ENCODE measurements around the gene TBC1D19. TPM values are rescaled to one million over a fixed set of nuclear protein-coding genes. Genes with fewer than 3 reads are reported as not detected.
A peak's percentile ranks its signal among the peaks of the same experiment; 100 is the strongest.

TBC1D19 gene
- polyA plus RNA-seq, 1 donor from 2014 or later: 2.7 TPM

DNA sequence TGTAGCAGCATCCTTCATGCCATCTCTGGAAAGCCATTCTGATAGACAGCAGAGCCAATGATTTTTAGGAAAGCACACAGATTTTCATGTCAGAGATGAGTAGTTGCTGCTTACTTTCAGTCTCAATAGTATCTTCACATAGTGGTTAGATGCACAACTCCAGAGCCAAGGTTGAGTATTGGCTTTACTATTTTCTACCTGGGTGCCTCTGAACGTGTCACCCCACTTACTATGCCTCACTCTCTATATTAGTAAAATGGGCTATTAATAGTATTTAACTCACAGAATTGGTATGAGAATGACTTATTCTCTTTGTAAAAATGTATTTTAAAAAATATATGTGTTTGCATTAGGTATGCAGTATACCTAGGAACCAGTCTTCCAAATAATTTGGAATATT is 168.0 kb downstream of the TBC1D19 start:
- H3K9me3 Mint-ChIP-seq: no peaks in the 10 kb centered on the region
- H3K4me3 Mint-ChIP-seq: no peak overlapping the region
- H3K27me3 Mint-ChIP-seq: no peaks in the 10 kb centered on the region
- peaks cover 15% of the 10 kb centered on the region for H3K36me3 Mint-ChIP-seq
- no peak overlapping the region for H3K27ac Mint-ChIP-seq
- peaks cover 7 to 8% (median 8%) of the 10 kb centered on the region in 3 donors for H3K4me1 Mint-ChIP-seq

DNA sequence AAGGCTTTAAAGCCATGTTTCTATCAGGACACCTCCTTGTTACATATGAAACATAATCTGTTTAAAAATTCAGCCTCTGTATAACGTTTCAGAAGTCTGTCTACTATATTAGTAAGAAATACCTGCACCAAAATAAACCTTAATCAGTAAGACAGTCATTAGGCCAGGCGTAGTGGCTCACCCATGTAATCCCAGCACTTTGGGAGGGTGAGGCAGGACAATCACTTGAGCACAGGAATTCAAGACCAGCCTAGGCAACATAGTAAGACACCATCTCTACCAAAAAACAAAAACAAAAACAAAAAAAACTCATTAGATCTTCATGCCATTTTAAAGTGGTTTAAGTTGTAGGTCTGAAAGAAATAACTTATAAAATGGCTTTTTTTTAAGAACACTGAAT is 169.3 kb downstream of the TBC1D19 start:
- Mint-ChIP-seq H3K4me3 (no peak overlapping the region), H3K27ac (no peak overlapping the region), H3K36me3 (peaks cover 16% of the 10 kb centered on the region), H3K9me3 (no peaks in the 10 kb centered on the region), H3K4me1 (peaks cover 6 to 8% (median 7%) of the 10 kb centered on the region in 3 donors), H3K27me3 (no peaks in the 10 kb centered on the region)

DNA sequence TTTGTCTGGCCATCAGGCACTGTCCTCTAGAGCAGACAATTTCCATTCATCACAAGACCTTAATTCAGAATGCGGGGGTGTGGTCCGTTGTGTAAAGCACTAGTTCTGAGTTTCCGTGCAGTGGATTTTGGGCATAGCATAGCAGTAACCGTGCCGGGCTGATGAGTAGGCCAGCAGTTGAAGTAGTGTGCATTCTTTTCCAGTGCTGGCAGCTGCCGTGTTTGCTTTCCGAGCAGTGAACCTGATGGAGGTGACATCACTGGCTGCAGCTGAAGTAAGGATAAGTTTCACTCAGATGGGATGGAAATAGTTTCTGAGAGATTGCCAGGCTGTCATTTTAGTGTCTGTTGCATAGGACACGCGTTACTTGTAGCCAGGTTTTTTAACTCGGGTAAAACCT is 169.7 kb downstream of the TBC1D19 start:
- Mint-ChIP-seq H3K27ac (no peak overlapping the region), H3K9me3 (no peaks in the 10 kb centered on the region), H3K4me3 (no peak overlapping the region), H3K36me3 (peaks cover 16% of the 10 kb centered on the region), H3K4me1 (peaks cover 3 to 5% (median 4%) of the 10 kb centered on the region in 3 donors), H3K27me3 (no peaks in the 10 kb centered on the region)

DNA sequence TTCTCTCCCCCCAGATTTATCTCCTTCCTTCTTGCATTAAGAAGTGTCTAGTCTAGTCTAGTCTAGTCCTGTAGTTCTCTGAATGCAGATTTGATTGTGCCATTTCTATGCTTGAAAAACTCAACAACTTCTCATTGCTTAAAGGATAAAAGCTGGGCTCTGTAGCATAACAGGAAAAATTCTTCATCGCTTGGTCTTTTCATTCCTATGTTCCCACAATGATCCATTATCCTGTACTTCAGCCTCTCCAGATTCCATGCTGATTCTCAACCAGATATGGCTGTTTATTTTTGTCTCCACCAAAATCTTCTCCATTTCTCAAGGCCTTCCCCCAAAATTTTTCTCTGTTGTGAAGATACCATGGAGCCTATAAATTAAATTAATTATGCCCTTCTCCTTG is 173.9 kb downstream of the TBC1D19 start:
- Mint-ChIP-seq H3K27ac (no peak overlapping the region), H3K36me3 (peaks cover 15% of the 10 kb centered on the region), H3K27me3 (no peaks in the 10 kb centered on the region), H3K4me3 (no peak overlapping the region), H3K4me1 (no peaks in the 10 kb centered on the region), H3K9me3 (no peaks in the 10 kb centered on the region)

DNA sequence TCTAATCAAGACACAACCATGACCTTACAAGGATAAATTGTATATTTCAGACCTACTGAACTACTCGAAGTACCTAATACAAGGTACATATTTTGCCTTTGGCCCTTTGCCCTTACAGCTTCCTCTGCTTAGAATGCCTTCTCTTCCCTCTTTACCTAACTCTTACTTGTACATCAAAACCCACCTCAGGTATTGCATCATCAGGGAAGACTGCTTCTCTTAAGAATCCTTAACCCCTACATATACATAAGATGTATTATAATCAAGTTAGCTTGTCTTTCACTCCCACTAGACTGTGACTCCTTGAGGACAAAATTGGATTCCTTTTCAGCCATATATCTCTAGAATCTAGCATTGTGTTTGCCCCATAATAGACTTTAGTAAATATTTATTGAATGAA is 175.0 kb downstream of the TBC1D19 start:
- H3K27ac Mint-ChIP-seq: no peak overlapping the region

DNA sequence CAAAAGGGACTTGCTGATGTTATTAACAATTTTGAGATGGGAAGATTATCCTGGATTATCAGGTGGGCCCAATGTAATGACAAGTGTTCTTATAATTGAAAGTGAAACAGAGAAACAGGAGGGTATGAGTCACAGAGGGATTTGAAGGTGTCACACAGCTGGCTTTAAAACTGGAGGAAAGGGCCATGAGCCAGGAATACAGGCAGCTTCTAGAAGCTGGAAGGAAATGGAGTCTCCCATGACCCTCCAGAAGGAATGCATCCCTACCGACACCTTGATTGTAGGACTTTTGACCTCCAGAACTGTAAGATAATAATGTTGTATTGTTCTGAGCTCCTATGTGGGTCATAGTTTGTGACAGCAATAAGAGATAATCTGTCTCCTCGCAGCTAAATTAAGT is 178.8 kb downstream of the TBC1D19 start:
- H3K4me3 Mint-ChIP-seq: no peak overlapping the region

More for the DNA sequence above, 175.0 kb downstream of the TBC1D19 start:
- Mint-ChIP-seq H3K4me1 (no peaks in the 10 kb centered on the region), H3K36me3 (peaks cover 9% of the 10 kb centered on the region), H3K27me3 (no peaks in the 10 kb centered on the region), H3K4me3 (no peak overlapping the region), H3K9me3 (no peaks in the 10 kb centered on the region)

DNA sequence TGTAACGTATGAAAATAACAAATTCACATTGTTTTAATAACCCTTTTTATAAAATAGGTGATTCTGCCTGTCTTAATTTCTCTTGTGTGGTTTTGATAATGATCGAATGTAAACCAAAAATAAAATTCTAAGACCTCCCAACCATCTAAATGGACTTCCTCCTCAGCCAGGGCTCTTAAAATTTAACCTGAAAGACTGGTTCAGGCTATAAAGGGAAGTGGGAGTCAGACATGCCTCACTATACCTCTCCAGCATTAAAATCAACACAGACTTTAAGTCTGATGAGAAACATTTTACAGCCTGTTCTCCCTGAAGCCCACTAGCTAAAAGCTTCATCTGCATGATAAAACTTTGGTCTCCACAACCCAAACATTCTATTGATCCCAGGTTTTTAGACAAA is 179.2 kb downstream of the TBC1D19 start:
- peaks cover 4% of the 10 kb centered on the region for H3K36me3 Mint-ChIP-seq
- peaks cover 0 to 2% (median 0%) of the 10 kb centered on the region in 3 donors for H3K9me3 Mint-ChIP-seq
- no peaks in the 10 kb centered on the region for H3K27me3 Mint-ChIP-seq
- no peak overlapping the region for H3K4me3 Mint-ChIP-seq
- H3K4me1 Mint-ChIP-seq: no peaks in the 10 kb centered on the region
- no peak overlapping the region for H3K27ac Mint-ChIP-seq

More for the DNA sequence above, 178.8 kb downstream of the TBC1D19 start:
- Mint-ChIP-seq H3K4me1 (no peaks in the 10 kb centered on the region), H3K27ac (no peak overlapping the region), H3K36me3 (peaks cover 4% of the 10 kb centered on the region), H3K9me3 (peaks cover 0 to 2% (median 0%) of the 10 kb centered on the region in 3 donors), H3K27me3 (no peaks in the 10 kb centered on the region)

DNA sequence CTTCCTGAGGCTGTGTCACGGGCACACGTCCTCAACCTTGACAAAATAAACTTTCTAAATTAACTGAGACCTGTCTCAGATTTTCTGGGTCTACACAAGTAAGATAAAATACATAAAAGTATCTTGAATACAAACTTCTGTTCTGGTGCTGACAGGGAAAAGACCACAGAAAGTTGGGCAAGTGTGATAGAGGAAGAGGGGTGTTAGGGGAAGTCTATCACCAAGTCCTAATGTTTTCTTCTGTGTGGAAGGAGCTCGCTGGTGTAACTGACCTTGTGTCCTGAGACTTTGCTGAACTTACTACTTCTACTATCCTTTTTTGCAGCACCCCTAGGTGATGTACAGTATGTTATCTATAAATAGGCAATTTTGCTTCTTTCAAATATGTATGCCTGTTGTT is 179.8 kb downstream of the TBC1D19 start:
- no peak overlapping the region for H3K27ac Mint-ChIP-seq
- peaks cover 0 to 2% (median 0%) of the 10 kb centered on the region in 3 donors for H3K9me3 Mint-ChIP-seq
- no peaks in the 10 kb centered on the region for H3K4me1 Mint-ChIP-seq
- no peak overlapping the region for H3K4me3 Mint-ChIP-seq
- peaks cover 4% of the 10 kb centered on the region for H3K36me3 Mint-ChIP-seq
- H3K27me3 Mint-ChIP-seq: no peaks in the 10 kb centered on the region

DNA sequence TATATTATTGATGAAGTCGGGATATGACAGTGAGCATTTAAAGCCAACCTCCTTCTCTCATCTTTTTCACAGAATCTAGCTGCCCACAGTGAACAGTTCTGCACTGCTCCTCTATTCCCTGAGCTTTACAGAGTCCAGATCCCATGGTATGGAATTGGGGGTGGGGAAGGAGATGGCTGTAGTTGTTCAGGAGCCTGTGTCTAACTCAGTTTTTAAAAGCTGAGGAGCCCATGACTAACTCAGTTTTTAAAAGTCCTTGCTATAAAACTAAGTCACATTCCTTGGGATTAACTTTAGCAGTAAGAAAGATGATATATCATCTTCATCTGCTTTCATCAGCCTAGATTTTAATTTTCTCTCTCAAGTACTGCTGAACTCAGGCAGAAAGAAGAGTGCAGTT is 180.3 kb downstream of the TBC1D19 start:
- Mint-ChIP-seq H3K36me3 (peaks cover 4% of the 10 kb centered on the region), H3K4me3 (no peak overlapping the region), H3K4me1 (no peaks in the 10 kb centered on the region), H3K9me3 (peaks cover 0 to 2% (median 0%) of the 10 kb centered on the region in 3 donors), H3K27me3 (no peaks in the 10 kb centered on the region), H3K27ac (no peak overlapping the region)

DNA sequence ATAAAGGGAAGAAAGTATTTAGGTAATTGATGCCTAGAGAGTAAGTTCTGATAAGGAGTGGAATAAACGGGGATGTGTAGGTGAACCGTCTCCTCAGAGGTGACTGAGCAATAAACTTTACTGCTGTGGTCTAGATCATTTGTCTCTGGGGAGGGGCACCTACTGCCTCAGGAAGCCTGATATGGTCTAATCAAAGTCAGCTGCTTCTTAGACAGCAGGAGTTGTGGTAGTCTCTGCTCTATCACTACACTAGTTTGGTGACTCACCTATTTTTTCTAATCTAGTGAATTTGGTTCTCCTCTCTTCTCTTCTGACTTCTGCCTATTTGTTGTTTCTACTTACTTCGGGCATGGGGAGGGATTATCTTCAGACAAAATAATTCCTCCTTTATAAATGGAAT is 181.6 kb downstream of the TBC1D19 start:
- H3K4me3 Mint-ChIP-seq: no peak overlapping the region
- no peak overlapping the region for H3K27ac Mint-ChIP-seq
- H3K36me3 Mint-ChIP-seq: peaks cover 7% of the 10 kb centered on the region
- no peaks in the 10 kb centered on the region for H3K4me1 Mint-ChIP-seq
- H3K27me3 Mint-ChIP-seq: no peaks in the 10 kb centered on the region
- peaks cover 0 to 2% (median 0%) of the 10 kb centered on the region in 3 donors for H3K9me3 Mint-ChIP-seq

DNA sequence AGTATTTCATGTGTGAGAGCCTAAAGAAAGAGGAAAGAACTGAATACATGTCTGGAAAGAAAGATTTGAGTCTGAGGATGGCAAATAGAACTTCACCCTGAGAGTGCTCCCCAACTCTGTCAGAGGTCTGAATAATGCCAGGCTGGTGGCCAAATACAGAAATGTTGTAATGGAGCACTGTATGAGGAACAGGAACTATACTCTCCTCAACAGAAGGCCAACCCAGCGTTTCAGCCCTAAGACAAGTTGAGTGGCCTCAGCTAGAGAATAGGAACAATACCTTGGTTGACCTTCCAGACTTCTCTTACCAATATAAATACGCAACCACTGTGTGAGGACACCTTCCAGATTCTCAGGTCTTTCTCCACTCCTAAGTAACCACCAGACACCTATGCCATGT is 182.3 kb downstream of the TBC1D19 start:
- Mint-ChIP-seq H3K4me3 (no peak overlapping the region), H3K9me3 (peaks cover 0 to 2% (median 0%) of the 10 kb centered on the region in 3 donors), H3K27me3 (no peaks in the 10 kb centered on the region), H3K27ac (no peak overlapping the region), H3K36me3 (peaks cover 7% of the 10 kb centered on the region), H3K4me1 (no peaks in the 10 kb centered on the region)

DNA sequence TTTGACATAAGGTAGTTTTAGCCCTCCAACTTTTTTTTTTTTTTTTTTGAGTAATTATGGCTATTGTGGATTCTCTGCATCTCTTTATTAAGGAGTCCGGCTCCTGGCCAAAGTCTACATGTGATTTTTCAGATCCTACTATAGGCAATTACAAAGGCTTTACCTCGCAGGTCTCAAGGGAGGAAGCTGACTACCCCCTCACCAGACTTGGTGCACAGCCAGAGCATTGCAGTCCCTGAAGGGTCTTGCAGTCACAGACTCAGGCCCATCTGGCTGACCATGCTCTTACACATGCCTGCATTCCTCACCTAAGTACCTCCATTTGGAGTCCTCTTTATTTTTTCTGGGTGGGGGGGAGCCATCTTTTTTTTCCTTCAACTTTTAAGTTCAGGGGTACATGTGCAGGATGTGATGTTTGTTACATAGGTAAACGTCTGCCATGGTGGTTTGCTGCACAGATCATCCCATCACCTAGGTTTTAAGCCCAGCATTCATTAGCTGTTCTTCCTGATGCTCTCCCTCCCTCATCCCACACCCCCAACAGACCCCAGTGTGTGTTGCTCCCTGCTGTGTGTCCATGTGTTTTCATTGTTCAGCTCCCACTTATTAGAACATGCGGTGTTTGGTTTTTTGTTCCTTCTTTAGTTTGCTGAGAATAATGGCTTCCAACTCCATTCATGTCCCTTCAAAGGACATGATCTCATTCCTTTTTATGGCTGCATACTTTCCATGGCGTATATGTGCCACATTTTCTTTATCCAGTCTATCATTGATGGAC is 188.4 kb downstream of the TBC1D19 start:
- no peaks in the 10 kb centered on the region for H3K4me1 Mint-ChIP-seq
- peak overlapping the region in 1 of 3 donors; percentile 22 for H3K27ac Mint-ChIP-seq
- peaks cover 0 to 8% (median under 1%) of the 10 kb centered on the region in 3 donors for H3K9me3 Mint-ChIP-seq
- no peaks in the 10 kb centered on the region for H3K27me3 Mint-ChIP-seq
- H3K4me3 Mint-ChIP-seq: no peak overlapping the region
- H3K36me3 Mint-ChIP-seq: peaks cover 7% of the 10 kb centered on the region

DNA sequence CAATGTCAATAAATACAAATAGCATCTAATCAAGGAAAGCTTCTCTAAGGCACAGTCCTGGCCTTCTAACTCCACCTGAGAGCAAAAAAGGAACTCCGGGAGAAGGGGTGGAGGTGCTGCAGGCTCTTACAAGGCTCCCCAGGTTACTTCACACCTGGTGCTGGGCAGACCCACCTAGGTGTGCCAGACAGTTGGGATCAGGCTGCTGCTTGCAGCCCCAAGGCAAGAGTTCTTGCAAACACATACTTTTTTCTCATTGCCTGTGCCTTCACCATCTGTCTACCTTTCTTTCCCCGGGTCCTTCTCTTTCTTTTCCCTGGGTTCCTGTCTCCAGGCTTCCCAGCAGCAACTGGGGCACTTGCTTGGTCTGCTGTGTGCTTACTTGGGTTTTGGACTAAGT is 195.3 kb downstream of the TBC1D19 start:
- Mint-ChIP-seq H3K4me3 (no peak overlapping the region), H3K9me3 (peaks cover 0 to 3% (median 0%) of the 10 kb centered on the region in 3 donors), H3K4me1 (peaks cover 0 to 4% (median 3%) of the 10 kb centered on the region in 3 donors), H3K27me3 (no peaks in the 10 kb centered on the region), H3K36me3 (peaks cover under 1% of the 10 kb centered on the region), H3K27ac (no peak overlapping the region)

DNA sequence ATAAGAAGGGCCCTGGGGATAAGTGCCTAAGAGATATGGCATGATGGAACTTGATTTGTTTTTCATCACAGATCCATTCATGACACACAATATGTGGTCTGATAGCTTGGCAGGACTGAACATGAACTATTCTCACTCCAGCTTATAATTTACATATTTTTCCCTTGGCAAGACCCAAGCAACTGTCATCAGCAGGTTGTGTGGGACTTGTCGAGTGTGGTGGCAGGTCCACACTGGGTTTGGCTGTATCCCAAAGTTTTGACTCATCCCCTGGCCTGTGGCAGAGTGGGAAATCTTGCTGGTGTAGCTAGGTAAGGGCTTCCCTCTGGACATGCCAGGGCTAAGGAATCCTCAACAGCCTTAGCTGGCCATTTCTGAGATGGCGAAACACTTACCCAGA is 195.8 kb downstream of the TBC1D19 start:
- H3K36me3 Mint-ChIP-seq: peaks cover 4% of the 10 kb centered on the region
- H3K4me1 Mint-ChIP-seq: peaks cover 0 to 4% (median 3%) of the 10 kb centered on the region in 3 donors
- H3K9me3 Mint-ChIP-seq: no peaks in the 10 kb centered on the region
- H3K4me3 Mint-ChIP-seq: no peak overlapping the region
- no peak overlapping the region for H3K27ac Mint-ChIP-seq
- no peaks in the 10 kb centered on the region for H3K27me3 Mint-ChIP-seq

DNA sequence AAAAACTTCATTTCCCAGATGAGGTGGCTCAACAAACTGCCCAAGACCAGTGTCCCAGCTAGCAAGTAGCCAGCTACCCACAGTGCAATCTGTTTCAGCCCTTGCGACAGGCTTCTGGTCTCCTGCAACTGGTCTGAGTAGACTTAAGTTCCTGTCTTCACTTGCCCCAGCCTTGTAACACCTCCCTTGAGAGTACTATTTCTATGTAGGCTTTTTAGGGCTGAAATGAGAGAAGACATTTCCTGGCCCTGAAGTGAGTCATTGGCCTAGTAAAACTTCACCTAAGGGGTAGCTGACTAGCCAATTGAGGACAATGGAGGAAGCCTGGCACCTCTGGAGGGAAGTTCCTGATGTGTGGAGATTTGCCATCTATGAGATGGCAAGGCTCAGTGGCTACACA is 196.7 kb downstream of the TBC1D19 start:
- Mint-ChIP-seq H3K27ac (no peak overlapping the region), H3K36me3 (peaks cover 4% of the 10 kb centered on the region), H3K4me1 (peaks cover 0 to 4% (median 3%) of the 10 kb centered on the region in 3 donors), H3K9me3 (no peaks in the 10 kb centered on the region), H3K27me3 (no peaks in the 10 kb centered on the region), H3K4me3 (no peak overlapping the region)
